ENCODE data around the gene TTYH3.

DNA sequence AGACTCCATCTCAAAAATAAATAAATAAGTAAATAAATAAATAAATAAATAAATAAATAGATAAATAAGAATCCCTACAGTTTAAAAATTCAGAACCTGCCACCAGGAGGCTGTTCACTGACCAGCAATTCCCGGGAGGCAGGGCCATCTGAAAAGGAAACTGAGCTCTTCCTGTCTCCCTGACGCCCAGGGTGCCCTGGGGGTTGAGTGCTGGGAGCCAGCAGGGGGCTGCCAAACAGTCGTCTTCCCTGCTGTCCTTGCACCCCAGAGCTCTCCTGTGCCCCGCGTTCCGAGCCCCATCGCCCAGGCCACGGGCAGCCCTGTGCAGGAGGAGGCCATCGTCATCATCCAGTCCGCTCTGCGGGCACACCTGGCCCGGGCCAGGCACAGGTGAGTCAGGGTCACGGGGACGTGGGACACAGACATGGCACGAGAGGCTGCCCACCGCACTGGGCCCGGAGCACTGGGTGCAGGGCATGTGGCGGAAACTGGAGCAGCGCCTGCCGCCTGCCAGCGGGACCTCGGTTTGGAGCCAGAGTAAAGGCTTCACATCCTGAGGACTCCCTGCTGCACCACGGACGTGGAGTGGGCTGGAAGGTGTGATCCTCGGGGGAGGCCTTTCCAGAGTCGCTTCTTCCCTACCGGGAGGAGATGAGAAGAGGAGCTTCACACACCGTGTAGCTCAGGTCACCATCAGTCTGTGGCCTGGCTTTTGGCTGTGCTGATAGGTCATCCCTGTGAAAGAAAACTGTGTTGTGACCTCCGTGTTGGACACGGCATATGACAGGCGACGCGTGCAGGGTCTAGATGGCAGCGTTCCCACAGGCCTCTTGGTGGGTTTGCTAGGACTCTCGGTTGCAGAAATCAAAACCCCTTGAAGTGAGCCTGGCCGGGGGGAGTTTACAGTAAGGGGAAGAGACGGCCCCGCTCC is 25.9 kb upstream of the TTYH3 start:
- TF ChIP-seq CTCF (IDR thresholded peaks at IDR 0.05), result no peak
- TF ChIP-seq POLR2AphosphoS5 (IDR thresholded peaks at IDR 0.05; ENCODE audit: insufficient read depth in 1 of 2, low read depth in 1 of 2), result no peak

All from vagina (tissue), 2 donors.